HEK293T (cell line): ENCODE results near the gene POLR3GL.

Experiments
- ARNT ChIP-seq: fragments of 450-650 bp; IDR thresholded peaks from 2 replicates; pipeline ENCODE4 v1.6.1; 2017; ENCODE audit warnings: mild to moderate bottlenecking
- BHLHE40 ChIP-seq: fragments of 450-650 bp; IDR thresholded peaks from 2 replicates; pipeline ENCODE4 v1.6.1; 2016; ENCODE audit warnings: mild to moderate bottlenecking, moderate library complexity, borderline replicate concordance
- FOXA1 ChIP-seq: fragments of 450-650 bp; IDR thresholded peaks from 2 replicates; pipeline ENCODE4 v1.6.1; 2016; ENCODE audit warnings: mild to moderate bottlenecking
- FOXK2 ChIP-seq: fragments of 450-650 bp; IDR thresholded peaks from 2 replicates; pipeline ENCODE4 v1.6.1; 2016; ENCODE audit warnings: mild to moderate bottlenecking
- LEF1 ChIP-seq: fragments of 450-650 bp; IDR thresholded peaks from 2 replicates; pipeline ENCODE4 v1.6.1; 2017; ENCODE audit warnings: mild to moderate bottlenecking, borderline replicate concordance
- NFRKB ChIP-seq: fragments of 450-650 bp; IDR thresholded peaks from 2 replicates; pipeline ENCODE4 v1.6.1; 2016; ENCODE audit warnings: mild to moderate bottlenecking, moderate library complexity
- PKNOX1 ChIP-seq: fragments of 450-650 bp; IDR thresholded peaks from 2 replicates; pipeline ENCODE4 v1.6.1; 2016
- SUZ12 ChIP-seq: fragments of 450-650 bp; IDR thresholded peaks from 2 replicates; pipeline ENCODE4 v1.6.1; 2016; ENCODE audit warnings: mild to moderate bottlenecking

- TF ChIP-seq NFRKB: no peak
- no peak for TF ChIP-seq FOXA1
- no peak for TF ChIP-seq BHLHE40
- TF ChIP-seq SUZ12: no peak
- no peak for TF ChIP-seq FOXK2
- no peak for TF ChIP-seq LEF1
- TF ChIP-seq PKNOX1: no peak
- no peak for TF ChIP-seq ARNT
Observed at GRCh38 chr1:145959333-145959732, 5.2 kb upstream of the POLR3GL start.
